GM12801 (cell line): Measurements from ENCODE around the gene ADAMTSL1.

Experiments used
- TF ChIP-seq, protein P1 (sequence below): IDR thresholded peaks from one replicate; pipeline ENCODE4 v1.5.1; 2011; ENCODE audit warnings: control low read depth; ENCODE audit not compliant: insufficient read length; ENCODE audit errors: extremely low read depth

Gene ADAMTSL1

DNA sequence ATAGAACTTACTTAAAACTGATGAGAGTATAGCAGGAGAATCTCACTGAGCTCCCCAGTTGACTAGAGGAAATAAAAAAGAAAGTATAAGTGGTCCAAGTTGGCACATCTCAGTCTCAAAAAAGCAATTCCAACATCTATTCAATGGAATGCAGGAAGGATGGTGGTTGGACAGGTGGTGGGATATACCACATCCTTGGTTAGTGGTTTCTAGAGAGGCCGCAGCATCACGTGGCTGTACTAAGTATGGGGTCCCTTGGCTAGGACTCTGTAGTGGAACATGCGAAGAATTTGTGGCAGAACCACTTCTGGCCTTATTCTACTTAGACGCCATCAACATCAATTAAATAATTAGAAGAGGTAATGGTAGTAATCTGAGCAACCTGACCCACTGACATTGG, 326.6 kb downstream of the ADAMTSL1 start:
- TF ChIP-seq, protein P1, sequence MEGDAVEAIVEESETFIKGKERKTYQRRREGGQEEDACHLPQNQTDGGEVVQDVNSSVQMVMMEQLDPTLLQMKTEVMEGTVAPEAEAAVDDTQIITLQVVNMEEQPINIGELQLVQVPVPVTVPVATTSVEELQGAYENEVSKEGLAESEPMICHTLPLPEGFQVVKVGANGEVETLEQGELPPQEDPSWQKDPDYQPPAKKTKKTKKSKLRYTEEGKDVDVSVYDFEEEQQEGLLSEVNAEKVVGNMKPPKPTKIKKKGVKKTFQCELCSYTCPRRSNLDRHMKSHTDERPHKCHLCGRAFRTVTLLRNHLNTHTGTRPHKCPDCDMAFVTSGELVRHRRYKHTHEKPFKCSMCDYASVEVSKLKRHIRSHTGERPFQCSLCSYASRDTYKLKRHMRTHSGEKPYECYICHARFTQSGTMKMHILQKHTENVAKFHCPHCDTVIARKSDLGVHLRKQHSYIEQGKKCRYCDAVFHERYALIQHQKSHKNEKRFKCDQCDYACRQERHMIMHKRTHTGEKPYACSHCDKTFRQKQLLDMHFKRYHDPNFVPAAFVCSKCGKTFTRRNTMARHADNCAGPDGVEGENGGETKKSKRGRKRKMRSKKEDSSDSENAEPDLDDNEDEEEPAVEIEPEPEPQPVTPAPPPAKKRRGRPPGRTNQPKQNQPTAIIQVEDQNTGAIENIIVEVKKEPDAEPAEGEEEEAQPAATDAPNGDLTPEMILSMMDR = no peak

DNA sequence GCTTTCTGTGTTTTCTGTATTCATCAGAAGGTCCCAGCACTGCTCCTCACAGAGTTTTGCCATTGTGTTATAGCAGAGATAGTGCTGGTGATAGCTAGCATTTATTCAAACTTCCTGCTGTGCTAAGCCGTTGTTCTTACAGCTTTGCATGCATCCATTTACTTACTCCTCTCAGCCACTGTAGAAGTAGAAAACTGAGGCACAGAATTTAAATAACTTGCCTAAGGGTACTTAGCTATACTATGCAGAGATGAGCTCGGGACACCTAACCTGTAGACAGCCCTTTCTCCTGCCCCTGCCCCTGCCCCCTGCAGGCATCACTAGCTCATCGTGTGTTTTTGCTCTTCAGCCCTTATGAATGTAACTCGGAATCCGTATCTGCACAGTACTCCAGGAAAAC, 331.4 kb downstream of the ADAMTSL1 start:
- TF ChIP-seq, protein P1 = no peak

DNA sequence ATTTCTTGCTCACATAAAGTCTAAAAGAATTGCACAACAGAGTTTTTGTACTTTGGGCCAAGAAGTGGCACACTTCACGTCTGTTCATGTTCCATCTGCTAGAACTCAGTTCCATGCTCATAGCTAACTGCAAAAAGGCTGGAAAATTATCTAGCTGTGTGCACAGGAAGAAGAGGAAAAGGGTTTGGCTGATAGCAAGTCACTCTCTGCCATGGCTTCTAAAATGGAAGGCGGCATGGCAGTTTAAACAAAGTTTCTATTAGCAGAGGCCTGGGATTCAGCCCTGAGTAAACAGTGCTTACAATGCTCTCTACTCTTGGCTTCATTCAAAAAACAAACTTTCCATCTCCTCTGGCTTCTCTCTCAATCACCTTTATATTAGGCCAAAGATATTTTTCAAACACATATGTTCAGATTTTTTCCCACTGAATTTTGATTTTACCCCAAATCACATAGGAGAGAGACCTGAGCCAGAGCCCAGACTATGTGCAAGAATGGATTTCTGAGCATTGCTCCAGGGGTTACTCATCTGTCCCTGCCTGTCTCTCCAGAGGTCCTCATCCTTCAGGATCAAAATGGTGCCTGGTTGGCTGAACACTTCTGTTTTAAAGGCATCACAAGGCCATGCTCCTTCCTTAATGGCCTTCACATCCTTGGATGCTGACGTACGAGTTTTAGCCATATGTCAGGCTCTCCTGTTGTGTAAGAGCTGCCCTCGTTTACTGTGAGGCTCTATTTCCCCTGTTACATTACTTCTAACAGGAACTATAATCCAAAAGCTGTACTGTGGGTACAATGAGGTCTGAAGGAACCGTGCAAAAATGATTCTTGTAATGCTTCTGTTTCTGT, 332.5 kb downstream of the ADAMTSL1 start:
- TF ChIP-seq, protein P1 = no peak

DNA sequence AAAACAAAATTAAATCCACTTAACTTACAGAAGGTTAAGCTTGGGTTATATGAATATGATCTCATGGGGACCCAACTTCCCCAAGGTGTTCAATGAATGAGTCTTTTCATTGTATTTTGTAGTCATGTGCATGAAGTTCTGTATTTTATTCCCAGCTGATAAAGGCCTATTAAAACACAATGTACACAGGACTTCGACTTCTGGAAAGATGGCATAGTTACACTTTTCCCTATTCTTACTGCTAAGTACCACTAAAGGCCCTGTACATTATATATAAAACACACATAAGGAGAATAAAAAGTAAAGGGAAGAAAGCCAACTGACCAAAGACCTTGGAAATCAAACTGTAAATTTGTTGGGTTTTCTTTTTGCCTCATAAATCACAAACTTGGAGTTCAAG, 336.6 kb downstream of the ADAMTSL1 start:
- TF ChIP-seq, protein P1 = no peak

DNA sequence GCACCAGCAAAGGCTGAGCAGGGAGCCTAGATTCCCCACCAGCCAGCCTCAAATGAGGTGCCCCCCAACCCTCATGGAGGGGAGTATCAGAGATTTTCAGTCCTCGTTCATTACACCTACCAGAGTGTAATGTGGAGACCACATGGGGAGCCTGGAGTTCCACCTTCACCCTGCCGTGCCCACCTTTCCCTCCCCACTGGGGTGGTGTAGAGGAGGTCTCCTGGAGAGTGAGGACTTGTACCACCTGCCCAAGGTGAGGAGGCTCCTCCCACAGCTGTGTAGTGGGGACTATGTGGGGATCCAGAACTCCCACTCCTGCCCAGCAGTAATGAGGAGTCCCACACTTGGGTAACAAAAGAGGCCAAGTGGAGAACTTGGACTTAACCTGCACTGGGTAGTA, 337.2 kb downstream of the ADAMTSL1 start:
- TF ChIP-seq, protein P1 = no peak

DNA sequence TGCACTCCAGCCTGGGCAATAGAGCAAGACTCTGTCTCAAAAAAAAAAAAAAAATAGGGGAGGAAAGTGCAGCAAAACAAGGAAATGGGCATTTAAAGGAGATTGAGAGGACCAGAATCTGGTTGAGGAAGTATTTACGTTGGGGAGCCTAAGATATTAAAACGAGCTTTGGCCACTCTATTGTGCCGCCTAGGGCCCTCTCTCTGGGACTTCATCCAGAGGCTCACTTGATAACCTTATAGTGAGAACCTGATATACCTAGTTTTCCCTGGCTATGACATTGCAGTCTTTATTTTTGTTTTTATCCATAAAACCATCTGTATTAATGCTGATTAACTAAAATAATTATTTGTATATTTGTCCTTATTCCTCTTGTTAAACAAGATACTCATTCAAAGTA, 345.5 kb downstream of the ADAMTSL1 start:
- TF ChIP-seq, protein P1 = no peak

DNA sequence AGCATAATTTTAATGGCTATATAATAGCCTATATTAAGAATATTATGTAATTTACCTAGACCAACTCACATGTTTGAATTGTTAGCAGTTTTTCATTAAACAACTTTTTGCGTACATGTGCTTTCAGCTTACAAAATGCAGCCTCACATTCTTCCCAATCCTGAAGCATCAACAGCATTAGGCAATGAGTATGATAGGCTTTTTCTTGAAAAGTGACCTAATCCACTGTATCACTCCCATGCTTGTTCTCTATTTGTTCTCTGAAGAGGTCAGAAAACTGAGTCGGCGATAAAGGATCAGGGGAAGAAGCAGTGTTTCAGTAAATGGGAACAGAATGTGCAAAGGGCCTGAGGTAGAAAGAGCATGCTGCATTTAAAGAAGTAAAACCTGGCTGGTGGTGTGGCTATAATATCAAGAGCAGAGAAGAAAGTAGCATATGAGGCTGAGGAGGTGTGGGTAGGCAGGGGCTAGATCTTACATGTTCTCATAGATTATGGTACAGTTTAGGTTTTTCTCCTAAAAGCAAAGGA, 346.7 kb downstream of the ADAMTSL1 start:
- TF ChIP-seq, protein P1 = no peak
